ENCODE data around the gene SLIT3. TPM values are rescaled to one million over a fixed set of nuclear protein-coding genes. Genes with fewer than 3 reads are reported as not detected.

Gene SLIT3
- total and polyA plus RNA-seq, 10 of the 15 experiments (the other 5 are each of a cell fraction or from before 2014, with no cell fraction given): 0.05 TPM; not detected in 9

- no peaks in the 10 kb centered on the region for H4K20me1 ChIP-seq (ENCODE audit: control insufficient read depth, insufficient read depth)
- FAIRE-seq: no peak
- H3K9me3 ChIP-seq (replicated peaks; ENCODE audit: control insufficient read depth, insufficient read depth, low read length): no peaks in the 10 kb centered on the region
- WGBS (ENCODE audit: insufficient coverage, insufficient replicate concordance, low lambda C conversion rate, missing lambda C conversion rate): 70% methylated on average over 9 of the region's 9 CpGs
- no peaks in the 10 kb centered on the region for H3K27me3 ChIP-seq (replicated peaks in 1 of 2; ENCODE audit: control insufficient read depth in 2 of 2, insufficient read depth in 2 of 2, low read length in 1 of 2)
- H3K27ac ChIP-seq (ENCODE audit: control insufficient read depth, insufficient read depth): no peak overlapping the region
- DNase-seq (ENCODE audit: low read depth, low spot score): no peak
- SMC1A ChIA-PET (ENCODE audit: uncharacterized antibody, unreplicated experiment): no interaction called here
- H2AFZ ChIP-seq (ENCODE audit: control insufficient read depth, low read depth, low read length): no peak overlapping the region
- ATAC-seq: no peak
- no peaks in the 10 kb centered on the region for H3K36me3 ChIP-seq (ENCODE audit: control insufficient read depth in 2 of 2, insufficient read depth in 2 of 2, low read length in 1 of 2)
- H3K4me3 ChIP-seq: no peak overlapping the region
- H3K4me2 ChIP-seq (ENCODE audit: control insufficient read depth, insufficient read depth): no peak overlapping the region
- no peaks in the 10 kb centered on the region for H3K4me1 ChIP-seq (ENCODE audit: control insufficient read depth, insufficient read depth, low read length)
- POLR2A ChIA-PET: no interaction called here
- CTCF ChIA-PET: no interaction called here
- in situ Hi-C loops (cut with MboI): no loop called here
- H3K79me2 ChIP-seq (ENCODE audit: control insufficient read depth, insufficient read depth, low read length): no peaks in the 10 kb centered on the region
- intact Hi-C loops (cut with micrococcal nuclease; ENCODE audit: unreplicated experiment): no loop called here
- H3K9ac ChIP-seq (ENCODE audit: control insufficient read depth, insufficient read depth, low read length): no peak overlapping the region
- no TSS peak for BruUV-seq (replicated peaks)
- RAD21 ChIA-PET (ENCODE audit: unreplicated experiment): no interaction called here
- TF ChIP-seq RFX5 (IDR thresholded peaks at IDR 0.05; ENCODE audit: low read depth, low read length) (no peak), E4F1 (IDR thresholded peaks at IDR 0.05; ENCODE audit: borderline replicate concordance, partially characterized antibody) (no peak), NFYA (IDR thresholded peaks at IDR 0.05; ENCODE audit: borderline replicate concordance, low read depth, low read length) (no peak), CREB1 (IDR thresholded peaks at IDR 0.05; ENCODE audit: low read depth) (no peak), YBX1 (IDR thresholded peaks at IDR 0.05) (no peak), MXI1 (IDR thresholded peaks at IDR 0.05; ENCODE audit: low read depth, low read length) (no peak), PAX5 (IDR thresholded peaks at IDR 0.05; ENCODE audit: borderline replicate concordance, low read depth, low read length) (no peak), ZNF274 (IDR thresholded peaks at IDR 0.05; ENCODE audit: insufficient read depth, insufficient read length) (no peak), ZBTB40 (IDR thresholded peaks at IDR 0.05; ENCODE audit: borderline replicate concordance) (no peak), PAX8 (IDR thresholded peaks at IDR 0.05) (no peak), CUX1 (IDR thresholded peaks at IDR 0.05; ENCODE audit: insufficient replicate concordance, low read depth, low read length) (no peak), BRCA1 (IDR thresholded peaks at IDR 0.05; ENCODE audit: low read depth, low read length) (no peak), ZBED1 (IDR thresholded peaks at IDR 0.05; ENCODE audit: borderline replicate concordance) (no peak), MEF2B (IDR thresholded peaks at IDR 0.05; ENCODE audit: partially characterized antibody, poor library complexity, severe bottlenecking) (no peak)
These were observed 580.4 kb downstream of the SLIT3 start for GRCh38 chr5:168720575-168720974.
